ENCODE measurements around the gene GDPD5. TPM values are rescaled to one million over a fixed set of nuclear protein-coding genes. Genes with fewer than 3 reads are reported as not detected.

Gene GDPD5, protein sequence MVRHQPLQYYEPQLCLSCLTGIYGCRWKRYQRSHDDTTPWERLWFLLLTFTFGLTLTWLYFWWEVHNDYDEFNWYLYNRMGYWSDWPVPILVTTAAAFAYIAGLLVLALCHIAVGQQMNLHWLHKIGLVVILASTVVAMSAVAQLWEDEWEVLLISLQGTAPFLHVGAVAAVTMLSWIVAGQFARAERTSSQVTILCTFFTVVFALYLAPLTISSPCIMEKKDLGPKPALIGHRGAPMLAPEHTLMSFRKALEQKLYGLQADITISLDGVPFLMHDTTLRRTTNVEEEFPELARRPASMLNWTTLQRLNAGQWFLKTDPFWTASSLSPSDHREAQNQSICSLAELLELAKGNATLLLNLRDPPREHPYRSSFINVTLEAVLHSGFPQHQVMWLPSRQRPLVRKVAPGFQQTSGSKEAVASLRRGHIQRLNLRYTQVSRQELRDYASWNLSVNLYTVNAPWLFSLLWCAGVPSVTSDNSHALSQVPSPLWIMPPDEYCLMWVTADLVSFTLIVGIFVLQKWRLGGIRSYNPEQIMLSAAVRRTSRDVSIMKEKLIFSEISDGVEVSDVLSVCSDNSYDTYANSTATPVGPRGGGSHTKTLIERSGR
- total RNA-seq (2011; cell fraction: chromatin; rRNA removed; ENCODE audit: low replicate concordance), result 57.8 and 141 TPM in 2 replicates
- total RNA-seq (2011; cell fraction: nucleolus; rRNA removed), result 58.7 and 66.9 TPM in 2 replicates
- total RNA-seq (2011; cell fraction: nucleoplasm; rRNA removed), result 57.6 and 71.8 TPM in 2 replicates
- 9.8 and 14.2 TPM in 2 replicates for total RNA-seq (2014; rRNA removed)
- total RNA-seq (2014; rRNA removed; fragmentation: Illumina TruSeq; extraction: Trizol), result 2.8 and 2.9 TPM in 2 replicates
- total RNA-seq (2015; rRNA removed; fragmentation: Illumina TruSeq; extraction: Trizol), result 6.1 and 6.5 TPM in 2 replicates
- 19.0 and 27.3 TPM in 2 replicates for total RNA-seq (2021)
- polyA plus RNA-seq (2011; rRNA removed), result 8.0 and 11.8 TPM in 2 replicates
- 7.2 and 13.1 TPM in 2 replicates for polyA plus RNA-seq (2011; cell fraction: cytosol; rRNA removed)
- polyA plus RNA-seq (2011; cell fraction: nucleus; rRNA removed), result 47.6 and 80.4 TPM in 2 replicates
- polyA plus RNA-seq (2012), result 11.7 and 25.1 TPM in 2 replicates
- 8.7 and 11.9 TPM in 2 replicates for polyA plus RNA-seq (2014; fragmentation: Illumina TruSeq; extraction: Trizol)
- under 1 TPM; 0.32 to 0.41 TPM for polyA plus RNA-seq (2014; fragmentation: Nextera tagmentation; extraction: Ambion mirVana)
- polyA plus RNA-seq (2014; rRNA removed), result 17.0 and 20.4 TPM in 2 replicates
- 4.6 and 5.0 TPM in 2 replicates for polyA minus RNA-seq (2011; rRNA and poly(A)+ RNA removed)
- polyA minus RNA-seq (2011; cell fraction: cytosol; rRNA and poly(A)+ RNA removed), result 7.2 and 15.1 TPM in 2 replicates
- polyA minus RNA-seq (2011; cell fraction: nucleus; rRNA and poly(A)+ RNA removed), result 18.5 and 19.8 TPM in 2 replicates
- Bru-seq, nascent RNA, result percentile 52 among the genes with signal in this experiment
- BruChase-seq, experiment 1, labeled RNA remaining after a 2-hour chase, result percentile 51 among the genes with signal in this experiment
- BruChase-seq, experiment 2, labeled RNA remaining after a 6-hour chase, result percentile 52 among the genes with signal in this experiment
- long read RNA-seq, experiment 1, partial matches to known transcripts, result 16 of 52 reads
- long read RNA-seq, experiment 1, other reads (novel, unspliced or antisense), result 33 of 52 reads
- long read RNA-seq, experiment 2, partial matches to known transcripts, result 2 of 12 reads
- long read RNA-seq, experiment 2, other reads (novel, unspliced or antisense), result 10 of 12 reads
- long read RNA-seq, experiment 3, partial matches to known transcripts, result 0 of 1 reads
- long read RNA-seq, experiment 3, other reads (novel, unspliced or antisense), result 1 of 1 reads

GRCh38 chr11:75525433-75526191 is at the start of gene GDPD5:
Gene GDPD5 (minus strand): TSS chr11:75525941. CDS start chr11:75477735, 48,206 bp downstream.
- H3K4me3 ChIP-seq, result peak within 1 kb of the TSS; percentile 63
- peaks cover 10 to 35% of the 10 kb centered on the region in 2 experiments; a peak in 4 of 5 replicates for H3K4me1 ChIP-seq (replicated peaks in 1 of 2; ENCODE audit: control insufficient read depth in 2 of 2, insufficient read depth in 2 of 2, low read length in 2 of 2)
- WGBS (ENCODE audit: insufficient coverage, low coverage, missing lambda C conversion rate), result 0% methylated on average over 45 of the region's 99 CpGs
- H4K20me1 ChIP-seq (replicated peaks; ENCODE audit: control insufficient read depth, insufficient read depth, low read length), result peaks cover 7% of the 10 kb centered on the region; the same call in 1 of the 2 replicates
- H3K9me3 ChIP-seq (replicated peaks; ENCODE audit: control insufficient read depth, insufficient read depth, low read depth, low read length), result no peaks in the 10 kb centered on the region
- peak within 1 kb of the TSS; percentile 73 to 97 for H3K9ac ChIP-seq (ENCODE audit: insufficient read depth in 1 of 2, low read depth in 2 of 2, low read length in 2 of 2)
- H3K79me2 ChIP-seq (ENCODE audit: control insufficient read depth, insufficient read depth, low read length), result peaks cover 10% of the 10 kb centered on the region; the same call in 1 of the 3 replicates
- no peaks in the 10 kb centered on the region for H3K27me3 ChIP-seq (ENCODE audit: control insufficient read depth in 2 of 2, insufficient read depth in 2 of 2, low read length in 2 of 2)
- DNase-seq (ENCODE audit: extremely low read depth in 1 of 4, low spot score in 3 of 4), result peak; percentile 93 to 97 (median 97)
- peak within 1 kb of the TSS; percentile 92 for H2AFZ ChIP-seq (ENCODE audit: low read depth, low read length)
- peak within 1 kb of the TSS; percentile 68 for H3K27ac ChIP-seq (ENCODE audit: extremely low read depth, low read depth, low read length)
- no peaks in the 10 kb centered on the region for H3K9me1 ChIP-seq (ENCODE audit: control insufficient read depth, insufficient read depth, low read length)
- in situ Hi-C loops (cut with MboI), result no loop called here
- POLR2A ChIA-PET, result interaction anchor here (0.8 to 1.0 kb wide), 3 partner anchors 8 to 288 kb away, joined by 3 to 6 read pairs (median 4); no protein-coding TSS in a partner anchor
- peak within 1 kb of the TSS; percentile 95 for H3K4me2 ChIP-seq (ENCODE audit: insufficient read depth, low read length)
- CTCF ChIA-PET (ENCODE audit: low intra/inter-chr PET ratio), result interaction anchor here (2.7 kb wide), 1 partner anchor 80 kb away, joined by 14 read pairs; no protein-coding TSS in a partner anchor
- FAIRE-seq, result peak; percentile 81
- H3K36me3 ChIP-seq (ENCODE audit: control insufficient read depth, insufficient read depth, low read length), result no peaks in the 10 kb centered on the region
- BruUV-seq (replicated peaks), result no TSS peak
- ATAC-seq, result peak; percentile 95
- intact Hi-C loops (cut with micrococcal nuclease), result no loop called here
- TF ChIP-seq UBTF (IDR thresholded peaks at IDR 0.05; ENCODE audit: borderline replicate concordance in 1 of 2, low read depth in 2 of 2, low read length in 2 of 2) (peak; percentile 76 to 89; a peak in 2 of 4 replicates), SMARCB1 (IDR thresholded peaks at IDR 0.05; ENCODE audit: insufficient read length, low read depth) (no peak), POLR2G (IDR thresholded peaks at IDR 0.05; ENCODE audit: low read depth, low read length) (peak; percentile 84), CHD1 (IDR thresholded peaks at IDR 0.05; ENCODE audit: low read length) (peak; percentile 43), MAX (CRISPR knock-in tag; IDR thresholded peaks at IDR 0.05) (peak; percentile 2), ZNF589 (CRISPR knock-in tag; IDR thresholded peaks at IDR 0.05; ENCODE audit: low read depth) (no peak), ATF7 (IDR thresholded peaks at IDR 0.05) (peak; percentile 63; the same call in 1 of the 2 replicates), ZNF282 (CRISPR knock-in tag; IDR thresholded peaks at IDR 0.05) (peak; percentile 49; the same call in 1 of the 2 replicates)
